ENCODE data around the gene NIPA2. TPM values are rescaled to one million over a fixed set of nuclear protein-coding genes. Genes with fewer than 3 reads are reported as not detected.

NIPA2 gene
- total RNA-seq, 1 donor from 2014 or later = 43.6 TPM

GRCh38 chr15:22877607-22878006 lies 39.1 kb downstream of the NIPA2 start:
- H3K27me3 ChIP-seq (ENCODE audit: low read depth) = no peaks in the 10 kb centered on the region
- no peaks in the 10 kb centered on the region for H3K4me1 ChIP-seq
- H3K27ac ChIP-seq = no peak overlapping the region
- no peak for TF ChIP-seq CTCF (IDR thresholded peaks at IDR 0.05)
- no peak overlapping the region for H3K4me3 ChIP-seq
- DNase-seq (no peak), ATAC-seq (no peak)
- H3K36me3 ChIP-seq = peaks cover 99% of the 10 kb centered on the region
- no peaks in the 10 kb centered on the region for H3K9me3 ChIP-seq
- intact Hi-C loops (cut with DNase I) = no loop called here

- Histone ChIP-seq H3K27ac (no peak overlapping the region), H3K4me1 (no peaks in the 10 kb centered on the region), H3K9me3 (no peaks in the 10 kb centered on the region), H3K4me3 (no peak overlapping the region), H3K36me3 (peaks cover 99% of the 10 kb centered on the region), H3K27me3 (ENCODE audit: low read depth) (no peaks in the 10 kb centered on the region)
- no peak for TF ChIP-seq CTCF (IDR thresholded peaks at IDR 0.05)
- intact Hi-C loops (cut with DNase I) = no loop called here
- DNase-seq (no peak), ATAC-seq (no peak)
Measured at GRCh38 chr15:22878103-22878502, 39.6 kb downstream of the NIPA2 start.

DNA sequence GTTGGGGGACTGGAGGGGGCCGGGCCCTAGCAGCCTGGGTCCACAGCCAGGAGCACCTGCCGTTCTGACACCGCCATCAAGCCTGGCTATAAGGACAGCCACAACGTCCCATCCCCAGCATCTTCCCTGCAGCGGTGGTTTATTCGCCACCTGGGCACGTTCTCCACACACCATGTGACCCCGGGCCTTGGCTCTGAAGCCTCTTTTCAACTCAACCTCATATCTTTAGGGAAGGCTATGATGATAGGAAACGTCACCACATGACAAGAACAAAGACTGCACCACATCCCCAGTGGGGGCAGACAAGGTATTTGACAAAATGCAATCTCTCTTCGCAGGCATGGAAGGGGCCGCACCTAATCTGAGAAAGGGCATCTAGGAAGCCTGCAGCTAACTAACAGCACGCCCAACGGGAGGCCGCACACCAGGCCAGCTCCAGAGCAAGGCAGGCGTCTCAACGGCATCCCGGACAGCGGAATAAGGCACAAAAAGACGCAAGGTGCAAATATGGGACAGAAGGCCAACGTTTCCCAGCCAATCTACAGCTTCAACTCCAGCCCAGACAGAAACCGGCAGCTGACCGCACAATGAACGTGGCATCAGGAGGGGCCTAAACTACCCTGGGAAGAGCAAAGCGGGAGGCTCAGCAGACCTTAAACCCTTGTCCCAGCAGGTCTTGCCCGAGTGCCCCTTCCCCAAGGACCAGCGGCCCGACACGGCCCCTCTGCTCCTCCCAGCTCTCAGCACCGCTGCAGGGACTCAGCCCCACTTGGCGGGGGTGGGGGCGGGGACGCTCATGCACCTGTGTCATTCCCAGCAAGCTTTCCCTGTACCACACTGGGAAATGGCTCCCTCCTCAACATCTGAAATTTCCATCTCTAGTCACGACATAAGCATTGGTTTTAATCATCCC lies 41.9 kb downstream of the NIPA2 start:
- intact Hi-C loops (cut with DNase I) = no loop called here
- no peak overlapping the region for H3K4me3 ChIP-seq
- TF ChIP-seq CTCF (IDR thresholded peaks at IDR 0.05) = no peak
- DNase-seq = no peak
- H3K9me3 ChIP-seq = no peaks in the 10 kb centered on the region
- no peaks in the 10 kb centered on the region for H3K4me1 ChIP-seq
- H3K27ac ChIP-seq = no peak overlapping the region
- ATAC-seq = no peak
- no peaks in the 10 kb centered on the region for H3K27me3 ChIP-seq (ENCODE audit: low read depth)
- peaks cover 84% of the 10 kb centered on the region for H3K36me3 ChIP-seq

GRCh38 chr15:22880981-22881738 lies 42.7 kb downstream of the NIPA2 start:
- Histone ChIP-seq H3K27me3 (ENCODE audit: low read depth) (no peaks in the 10 kb centered on the region), H3K36me3 (peaks cover 84% of the 10 kb centered on the region), H3K27ac (no peak overlapping the region), H3K9me3 (no peaks in the 10 kb centered on the region), H3K4me3 (no peak overlapping the region), H3K4me1 (no peaks in the 10 kb centered on the region)
- no peak for TF ChIP-seq CTCF (IDR thresholded peaks at IDR 0.05)
- intact Hi-C loops (cut with DNase I) = no loop called here
- DNase-seq (no peak), ATAC-seq (no peak)

DNA sequence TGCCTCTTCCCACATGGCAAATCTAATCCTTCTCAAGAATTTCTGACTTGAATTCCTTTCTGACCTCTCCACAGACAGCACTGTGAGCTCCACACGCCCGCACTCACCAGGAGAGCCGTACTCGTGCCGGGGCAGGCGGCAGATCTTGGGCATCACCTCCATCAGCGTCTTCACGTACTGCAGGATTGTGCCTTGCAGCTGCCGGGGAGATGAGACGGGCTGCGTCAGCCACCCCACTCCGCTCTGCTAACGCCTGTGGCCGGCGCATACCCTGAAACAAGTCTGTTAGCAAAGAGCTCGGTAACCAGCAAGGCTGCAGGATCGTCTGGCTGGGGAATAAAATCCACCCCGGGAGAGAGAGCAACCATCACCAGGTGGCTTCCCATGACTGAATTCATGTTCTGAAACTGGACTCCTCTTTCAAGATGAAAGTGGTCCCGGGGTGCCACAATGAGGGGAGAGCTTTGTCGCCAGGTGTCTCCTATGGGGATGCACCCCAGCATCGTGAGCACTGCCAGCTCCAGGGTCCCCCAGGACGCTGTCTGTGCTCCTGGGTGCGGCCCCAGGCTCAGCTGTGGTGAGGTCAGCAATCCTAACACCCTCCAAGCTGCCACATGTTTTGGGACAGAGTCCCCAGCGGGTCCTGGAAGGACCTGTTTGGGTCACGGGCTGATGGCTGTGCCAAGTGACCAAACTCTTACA lies 43.4 kb downstream of the NIPA2 start:
- intact Hi-C loops (cut with DNase I) = no loop called here
- Histone ChIP-seq H3K4me3 (no peak overlapping the region), H3K36me3 (peaks cover 84% of the 10 kb centered on the region), H3K27ac (no peak overlapping the region), H3K27me3 (ENCODE audit: low read depth) (no peaks in the 10 kb centered on the region), H3K4me1 (no peaks in the 10 kb centered on the region), H3K9me3 (no peaks in the 10 kb centered on the region)
- no peak for ATAC-seq
- no peak for DNase-seq
- TF ChIP-seq CTCF (IDR thresholded peaks at IDR 0.05) = no peak

Measured in lower lobe of right lung (tissue), 2 donors.